A673 (cell line): Measurements from ENCODE around the gene CDC42BPG. TPM values are rescaled to one million over a fixed set of nuclear protein-coding genes. Genes with fewer than 3 reads are reported as not detected.
"Not testable (repeated sequence)": the region's sequence is repeated elsewhere in the genome, so short reads cannot be mapped to it uniquely, and the experiment has no call there.

Experiments
- BruUV-seq: library from RNA; stranded (reverse); fragments of 400-500 nt; replicated peaks from 2 replicates; lab custom pipeline; 2021; lab: Mats Ljungman, UMichigan
- CTCF ChIA-PET: fragments of 300-600 bp; sonication (Branson Sonifier 250); formaldehyde crosslinking; loops from one replicate; lab custom pipeline; 2022; ENCODE audit warnings: antibody characterized with exemption; lab: Charles Lee
- POLR2A ChIA-PET: fragments of 300-600 bp; sonication (Branson Sonifier 250); formaldehyde crosslinking; loops from one replicate; lab custom pipeline; 2022; ENCODE audit warnings: antibody characterized with exemption; ENCODE audit not compliant: low non-redundant PET; lab: Charles Lee
- DNase-seq: peaks from one replicate; pipeline ENCODE4 v3.0.0-alpha.2; 2015; ENCODE audit warnings: low spot score
- H3K27ac ChIP-seq: fragments of 200-600 bp; sonication (generic); 2 replicates; pipeline ENCODE4 v1.5.1; 2016; ENCODE audit warnings: mixed run types, low read depth, mild to moderate bottlenecking, mixed read lengths, antibody characterized with exemption, low read length; ENCODE audit not compliant: poor library complexity, severe bottlenecking
- H3K27me3 ChIP-seq: fragments of 200-600 bp; sonication (generic); replicated peaks from 2 replicates; pipeline ENCODE4 v1.6.1; 2017; ENCODE audit warnings: mixed run types, low read depth, mild to moderate bottlenecking, mixed read lengths, antibody characterized with exemption, low read length; ENCODE audit not compliant: insufficient read depth, poor library complexity
- H3K36me3 ChIP-seq: fragments of 200-600 bp; sonication (generic); 2 replicates; pipeline ENCODE4 v1.6.1; 2016; ENCODE audit warnings: mixed run types, mild to moderate bottlenecking, mixed read lengths, antibody characterized with exemption, low read length; ENCODE audit not compliant: insufficient read depth, poor library complexity, severe bottlenecking
- H3K4me1 ChIP-seq: fragments of 200-600 bp; sonication (generic); 2 replicates; pipeline ENCODE4 v1.6.1; 2017; ENCODE audit warnings: mixed run types, mild to moderate bottlenecking, mixed read lengths, antibody characterized with exemption, low read length; ENCODE audit not compliant: insufficient read depth, poor library complexity, severe bottlenecking
- H3K4me3 ChIP-seq: fragments of 200-600 bp; sonication (generic); 2 replicates; pipeline ENCODE4 v1.5.1; 2016; ENCODE audit warnings: low read depth, mixed run types, mild to moderate bottlenecking, mixed read lengths, low read length; ENCODE audit not compliant: poor library complexity, severe bottlenecking
- H3K9me3 ChIP-seq: fragments of 200-600 bp; sonication (generic); 2 replicates; pipeline ENCODE4 v1.6.1; 2016; ENCODE audit warnings: mixed run types, low read depth, mild to moderate bottlenecking, mixed read lengths, antibody characterized with exemption, low read length; ENCODE audit not compliant: poor library complexity, severe bottlenecking
- EZH2 ChIP-seq: fragments of 200-600 bp; sonication (generic); IDR thresholded peaks from 2 replicates; pipeline ENCODE4 v1.6.1; 2017; ENCODE audit warnings: borderline replicate concordance, low read depth, mild to moderate bottlenecking, mixed read lengths, antibody characterized with exemption, low read length; ENCODE audit not compliant: poor library complexity, severe bottlenecking
- intact Hi-C: fragments of 100-400 bp; cut with micrococcal nuclease; formaldehyde crosslinking; loops from one replicate; pipeline ENCODE4 v1.10.0; 2022; ENCODE audit not compliant: unreplicated experiment
- total RNA-seq: library from RNA; stranded (reverse); gene quantifications from 2 replicates; pipeline ENCODE4 v1.2.3, GENCODE V29; 2021
- TF ChIP-seq, protein P1 (sequence below): fragments of 300-800, 200-600 bp; sonication (generic); conservative IDR thresholded peaks from 2 replicates; pipeline ENCODE4 v1.5.1; 2017; ENCODE audit warnings: low read depth, mild to moderate bottlenecking, antibody characterized with exemption, low read length, moderate library complexity, mixed read lengths

Gene CDC42BPG
- total RNA-seq, 1 experiment from 2014 or later, result 4.6 TPM

DNA sequence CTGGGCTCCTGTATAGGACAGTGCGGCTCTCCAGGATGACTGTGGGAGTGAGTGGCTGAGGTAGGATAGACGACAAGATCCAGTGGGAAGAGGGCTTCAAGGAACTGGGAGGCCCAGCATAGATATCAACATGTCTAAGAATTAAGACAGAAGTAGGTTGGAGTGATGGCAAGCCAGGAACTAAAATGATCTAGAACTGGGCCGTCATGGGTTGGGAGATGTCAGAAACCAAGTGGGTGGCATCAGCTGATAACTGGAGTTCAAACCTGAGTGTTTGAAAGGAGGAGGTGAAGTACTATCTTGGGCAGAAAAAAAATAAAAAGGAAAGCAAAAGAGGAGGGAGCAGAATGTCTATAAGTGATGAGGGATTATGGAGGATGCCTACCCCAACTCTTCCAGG is 27.0 kb downstream of the CDC42BPG start:
- Histone ChIP-seq H3K4me1 (no peaks in the 10 kb centered on the region), H3K36me3 (no peaks in the 10 kb centered on the region), H3K27me3 (no peaks in the 10 kb centered on the region), H3K9me3 (no peaks in the 10 kb centered on the region), H3K4me3 (no peak overlapping the region), H3K27ac (no peak overlapping the region)
- DNase-seq, result no peak
- intact Hi-C loops, result no loop called here
- BruUV-seq, result no TSS peak
- ChIA-PET POLR2A (no interaction called here), CTCF (no interaction called here)
- TF ChIP-seq EZH2, result no peak
- TF ChIP-seq, protein P1, sequence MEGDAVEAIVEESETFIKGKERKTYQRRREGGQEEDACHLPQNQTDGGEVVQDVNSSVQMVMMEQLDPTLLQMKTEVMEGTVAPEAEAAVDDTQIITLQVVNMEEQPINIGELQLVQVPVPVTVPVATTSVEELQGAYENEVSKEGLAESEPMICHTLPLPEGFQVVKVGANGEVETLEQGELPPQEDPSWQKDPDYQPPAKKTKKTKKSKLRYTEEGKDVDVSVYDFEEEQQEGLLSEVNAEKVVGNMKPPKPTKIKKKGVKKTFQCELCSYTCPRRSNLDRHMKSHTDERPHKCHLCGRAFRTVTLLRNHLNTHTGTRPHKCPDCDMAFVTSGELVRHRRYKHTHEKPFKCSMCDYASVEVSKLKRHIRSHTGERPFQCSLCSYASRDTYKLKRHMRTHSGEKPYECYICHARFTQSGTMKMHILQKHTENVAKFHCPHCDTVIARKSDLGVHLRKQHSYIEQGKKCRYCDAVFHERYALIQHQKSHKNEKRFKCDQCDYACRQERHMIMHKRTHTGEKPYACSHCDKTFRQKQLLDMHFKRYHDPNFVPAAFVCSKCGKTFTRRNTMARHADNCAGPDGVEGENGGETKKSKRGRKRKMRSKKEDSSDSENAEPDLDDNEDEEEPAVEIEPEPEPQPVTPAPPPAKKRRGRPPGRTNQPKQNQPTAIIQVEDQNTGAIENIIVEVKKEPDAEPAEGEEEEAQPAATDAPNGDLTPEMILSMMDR, result no peak

DNA sequence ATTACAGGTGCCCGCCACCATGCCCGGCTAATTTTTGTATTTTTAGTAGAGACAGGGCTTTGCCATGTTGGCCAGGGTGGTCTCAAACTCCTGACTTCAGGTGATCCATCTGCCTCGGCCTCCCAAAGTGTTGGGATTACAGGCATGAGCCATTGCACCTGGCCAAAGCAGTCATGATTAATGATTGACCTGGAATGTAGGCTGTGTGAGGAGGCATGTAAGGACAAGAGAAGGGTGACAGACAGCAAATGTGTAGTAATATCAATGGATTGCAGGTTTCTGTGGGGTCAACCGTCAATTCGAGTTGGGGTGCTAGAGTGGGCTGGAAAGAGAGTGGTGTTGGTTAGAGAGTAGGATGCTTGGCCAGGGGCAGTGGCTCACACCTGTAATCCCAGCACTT is 29.0 kb downstream of the CDC42BPG start:
- H3K4me3 ChIP-seq, H3K36me3 ChIP-seq, H3K27ac ChIP-seq, DNase-seq, H3K9me3 ChIP-seq, H3K4me1 ChIP-seq, POLR2A ChIA-PET, H3K27me3 ChIP-seq, intact Hi-C loops, BruUV-seq, CTCF ChIA-PET: not testable (repeated sequence)

DNA sequence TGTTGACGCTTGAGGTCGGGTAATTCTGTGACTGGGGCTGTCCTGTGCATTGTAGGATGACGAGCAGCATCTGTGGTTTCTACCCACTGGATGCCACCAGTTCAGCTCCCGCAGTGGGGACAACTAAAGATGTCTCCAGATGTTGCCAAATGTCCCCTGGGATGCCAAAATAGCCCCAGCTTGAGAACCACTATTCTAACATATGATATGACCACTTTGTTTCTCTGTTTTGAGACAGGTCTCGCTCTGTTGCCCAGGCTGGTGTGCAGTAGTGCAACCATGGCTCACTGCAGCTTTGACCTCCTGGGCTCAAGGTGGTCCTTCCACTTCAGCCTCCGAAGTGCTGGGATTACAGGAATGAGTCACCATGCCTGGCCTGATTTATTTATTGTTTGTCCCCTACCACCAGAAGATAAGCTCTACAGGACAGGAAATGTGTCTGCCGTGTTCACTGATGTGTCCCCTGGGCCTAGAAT is 29.7 kb downstream of the CDC42BPG start:
- H3K27me3 ChIP-seq, result no peaks in the 10 kb centered on the region
- DNase-seq, result no peak
- CTCF ChIA-PET, result no interaction called here
- POLR2A ChIA-PET, result no interaction called here
- no peak for TF ChIP-seq EZH2
- TF ChIP-seq, protein P1, result no peak
- intact Hi-C loops, result no loop called here
- H3K4me3 ChIP-seq, result no peak overlapping the region
- no peak overlapping the region for H3K27ac ChIP-seq
- H3K4me1 ChIP-seq, result no peaks in the 10 kb centered on the region
- no TSS peak for BruUV-seq
- H3K36me3 ChIP-seq, result no peaks in the 10 kb centered on the region
- H3K9me3 ChIP-seq, result no peaks in the 10 kb centered on the region

DNA sequence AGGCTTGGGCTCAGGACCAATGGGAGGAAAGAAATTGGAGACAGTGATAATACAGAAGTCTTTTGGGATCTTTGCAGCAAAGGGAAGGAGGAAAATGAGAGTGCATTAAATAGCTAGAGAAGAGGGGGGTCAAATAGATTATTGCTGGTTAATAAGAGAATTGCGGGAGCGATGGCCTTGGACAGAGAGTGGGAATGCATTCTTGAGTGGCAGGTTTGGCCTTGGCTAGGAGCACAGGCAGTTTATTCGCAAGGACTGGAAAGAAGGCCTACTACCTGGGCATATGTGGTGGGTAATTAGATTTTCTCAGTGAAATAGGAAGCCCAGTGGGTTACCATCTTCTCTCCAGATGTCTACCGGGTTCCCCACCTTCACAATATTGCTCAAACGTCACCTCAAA is 30.6 kb downstream of the CDC42BPG start:
- no TSS peak for BruUV-seq
- intact Hi-C loops, result no loop called here
- no peaks in the 10 kb centered on the region for H3K27me3 ChIP-seq
- H3K9me3 ChIP-seq, result no peaks in the 10 kb centered on the region
- no peak for DNase-seq
- CTCF ChIA-PET, result no interaction called here
- H3K4me1 ChIP-seq, result peaks cover 8% of the 10 kb centered on the region
- no peaks in the 10 kb centered on the region for H3K36me3 ChIP-seq
- POLR2A ChIA-PET, result no interaction called here
- H3K4me3 ChIP-seq, result no peak overlapping the region
- no peak for TF ChIP-seq EZH2
- TF ChIP-seq, protein P1, result no peak
- no peak overlapping the region for H3K27ac ChIP-seq
